Gastroesophageal sphincter (tissue), 4 donors: ENCODE results near the gene TUBB6. TPM values are rescaled to one million over a fixed set of nuclear protein-coding genes. Genes with fewer than 3 reads are reported as not detected.

ENCODE experiments used
- ATAC-seq: fragments of 150-250 bp; one replicate; pipeline ENCODE4 v1.9.1; 2016; ENCODE audit warnings: mild to moderate bottlenecking, moderate library complexity
- H3K27ac ChIP-seq, 4 donors: fragments of 200-600 bp; sonication (generic) in 3 of 4; 1 replicate in 3 of 4; 2 replicates in 1 of 4; pipeline ENCODE4 v1.5.1; 2016 to 2019
- H3K27me3 ChIP-seq: fragments of 200-600 bp; sonication (generic); one replicate; pipeline ENCODE4 v1.5.1; 2019
- H3K36me3 ChIP-seq, 2 donors: fragments of 200-600 bp; sonication (generic); one replicate each; pipeline ENCODE4 v1.5.1; 2019; ENCODE audit warnings: control low read depth in 1 of 2
- H3K4me1 ChIP-seq, 3 donors: fragments of 200-600 bp; sonication (generic); 1 replicate in 2 of 3; 2 replicates in 1 of 3; pipeline ENCODE4 v1.5.1; 2016 to 2019; ENCODE audit warnings: control low read depth in 2 of 3
- H3K4me3 ChIP-seq, 2 donors: fragments of 200-600 bp; sonication (generic); one replicate each; pipeline ENCODE4 v1.5.1; 2019; ENCODE audit warnings: mild to moderate bottlenecking in 1 of 2, moderate library complexity in 1 of 2
- H3K9me3 ChIP-seq, 3 donors: fragments of 200-600 bp; sonication (generic); one replicate each; pipeline ENCODE4 v1.5.1; 2017 to 2019; ENCODE audit warnings: control low read depth in 2 of 3
- EP300 ChIP-seq: sonication (generic); formaldehyde crosslinking; IDR thresholded peaks from one replicate; pipeline ENCODE4 v1.6.1; 2017; ENCODE audit warnings: antibody characterized with exemption, mild to moderate bottlenecking
- POLR2A ChIP-seq, 2 donors: fragments of 450-650 bp; IDR thresholded peaks; one replicate each; pipeline ENCODE4 v1.6.1; 2017; ENCODE audit warnings: antibody characterized with exemption in 2 of 2, mild to moderate bottlenecking in 2 of 2, moderate library complexity in 1 of 2
- POLR2AphosphoS5 ChIP-seq: sonication (generic); formaldehyde crosslinking; IDR thresholded peaks from one replicate; pipeline ENCODE4 v1.6.1; 2017; ENCODE audit warnings: antibody characterized with exemption
- WGBS, 2 donors: methylation state at CpG; one replicate each; pipeline ENCODE4 v1.1.5; 2018; ENCODE audit warnings: low coverage in 1 of 2; 5-methylcytosine and 5-hydroxymethylcytosine counted together
- total RNA-seq, 4 donors: library from RNA; depleted of rRNA; stranded (reverse); fragments of >200 nt; gene quantifications; one replicate each; pipeline ENCODE4 v1.1.0, GENCODE V29; 2016
- TF ChIP-seq, protein P1 (sequence below), 4 experiments: fragments of 200-600 bp in 2 of 4; fragments of 450-650 bp in 2 of 4; sonication (generic) in 1 of 4; IDR thresholded peaks; one replicate each; pipeline ENCODE4 v1.5.1; 2017 to 2019; ENCODE audit warnings: antibody characterized with exemption in 4 of 4, mild to moderate bottlenecking in 2 of 4, moderate library complexity in 2 of 4

Gene TUBB6
- total RNA-seq, 4 donors from 2014 or later: 398 to 983 (median 654) TPM

DNA sequence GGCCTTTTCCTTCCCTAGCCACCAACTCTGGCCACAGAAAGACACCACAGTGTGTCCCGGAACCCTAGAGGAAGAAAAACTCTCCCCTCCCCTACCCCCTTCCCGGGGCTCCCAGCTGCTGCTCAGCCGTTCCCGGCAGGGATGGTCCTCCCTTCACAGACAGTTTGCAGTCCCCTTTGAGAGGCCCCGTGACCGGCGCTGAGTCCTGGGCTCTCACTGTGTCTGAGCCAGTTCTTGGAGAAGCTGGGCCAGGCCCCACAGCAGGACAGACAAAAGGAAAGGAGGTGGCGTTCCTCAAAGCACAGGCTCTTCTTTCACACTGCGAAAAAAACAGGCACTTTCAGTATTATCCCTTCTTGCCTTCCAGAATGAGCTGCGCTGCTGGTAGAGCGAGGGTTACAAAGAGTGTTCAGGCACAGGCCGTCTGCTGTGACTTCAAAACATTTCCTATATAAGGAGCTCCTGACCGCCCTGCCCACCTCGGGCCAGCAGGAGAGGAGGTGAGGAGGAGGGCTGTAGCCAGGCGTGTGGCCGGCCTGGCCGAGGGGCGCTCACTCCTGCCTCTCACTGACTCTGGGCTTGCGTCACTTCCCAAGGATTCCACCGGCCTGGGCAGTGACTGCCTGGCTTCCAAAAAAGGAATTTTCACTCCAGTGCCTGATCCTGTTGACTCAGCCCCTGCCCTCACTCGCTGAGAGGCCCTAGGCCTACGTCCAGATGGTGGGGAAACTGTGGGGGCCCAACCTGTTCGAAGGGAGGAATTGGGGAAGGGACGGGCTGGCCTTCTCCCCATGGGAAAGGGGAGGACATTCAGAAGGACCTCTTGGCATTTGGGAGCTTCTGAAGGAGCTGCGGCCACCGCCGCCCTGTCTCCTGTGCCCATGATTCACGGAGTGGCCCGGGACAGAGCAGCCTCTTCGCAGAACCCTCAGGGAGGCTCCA, 29.0 kb upstream of the TUBB6 start:
- peak; percentile 98 for ATAC-seq
- H3K27ac ChIP-seq: peak overlapping the region; percentile 93 to 98 (median 95)
- TF ChIP-seq POLR2A (IDR thresholded peaks at IDR 0.05) (peak; percentile 79 to 83), POLR2AphosphoS5 (peak; percentile 98), EP300 (peak; percentile 19)
- TF ChIP-seq, protein P1, sequence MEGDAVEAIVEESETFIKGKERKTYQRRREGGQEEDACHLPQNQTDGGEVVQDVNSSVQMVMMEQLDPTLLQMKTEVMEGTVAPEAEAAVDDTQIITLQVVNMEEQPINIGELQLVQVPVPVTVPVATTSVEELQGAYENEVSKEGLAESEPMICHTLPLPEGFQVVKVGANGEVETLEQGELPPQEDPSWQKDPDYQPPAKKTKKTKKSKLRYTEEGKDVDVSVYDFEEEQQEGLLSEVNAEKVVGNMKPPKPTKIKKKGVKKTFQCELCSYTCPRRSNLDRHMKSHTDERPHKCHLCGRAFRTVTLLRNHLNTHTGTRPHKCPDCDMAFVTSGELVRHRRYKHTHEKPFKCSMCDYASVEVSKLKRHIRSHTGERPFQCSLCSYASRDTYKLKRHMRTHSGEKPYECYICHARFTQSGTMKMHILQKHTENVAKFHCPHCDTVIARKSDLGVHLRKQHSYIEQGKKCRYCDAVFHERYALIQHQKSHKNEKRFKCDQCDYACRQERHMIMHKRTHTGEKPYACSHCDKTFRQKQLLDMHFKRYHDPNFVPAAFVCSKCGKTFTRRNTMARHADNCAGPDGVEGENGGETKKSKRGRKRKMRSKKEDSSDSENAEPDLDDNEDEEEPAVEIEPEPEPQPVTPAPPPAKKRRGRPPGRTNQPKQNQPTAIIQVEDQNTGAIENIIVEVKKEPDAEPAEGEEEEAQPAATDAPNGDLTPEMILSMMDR (IDR thresholded peaks at IDR 0.05): peak in 3 of 4 experiments; percentile 5 to 57 (median 53)
- no peaks in the 10 kb centered on the region for H3K27me3 ChIP-seq
- no peaks in the 10 kb centered on the region for H3K9me3 ChIP-seq
- 0 to 21% methylated on average over 1 to 7 of the region's 30 CpGs for WGBS, 2 donors
- peak overlapping the region; percentile 43 to 57 for H3K4me3 ChIP-seq
- no peaks in the 10 kb centered on the region for H3K36me3 ChIP-seq
- peaks cover 0 to 66% (median 9%) of the 10 kb centered on the region in 3 donors for H3K4me1 ChIP-seq

DNA sequence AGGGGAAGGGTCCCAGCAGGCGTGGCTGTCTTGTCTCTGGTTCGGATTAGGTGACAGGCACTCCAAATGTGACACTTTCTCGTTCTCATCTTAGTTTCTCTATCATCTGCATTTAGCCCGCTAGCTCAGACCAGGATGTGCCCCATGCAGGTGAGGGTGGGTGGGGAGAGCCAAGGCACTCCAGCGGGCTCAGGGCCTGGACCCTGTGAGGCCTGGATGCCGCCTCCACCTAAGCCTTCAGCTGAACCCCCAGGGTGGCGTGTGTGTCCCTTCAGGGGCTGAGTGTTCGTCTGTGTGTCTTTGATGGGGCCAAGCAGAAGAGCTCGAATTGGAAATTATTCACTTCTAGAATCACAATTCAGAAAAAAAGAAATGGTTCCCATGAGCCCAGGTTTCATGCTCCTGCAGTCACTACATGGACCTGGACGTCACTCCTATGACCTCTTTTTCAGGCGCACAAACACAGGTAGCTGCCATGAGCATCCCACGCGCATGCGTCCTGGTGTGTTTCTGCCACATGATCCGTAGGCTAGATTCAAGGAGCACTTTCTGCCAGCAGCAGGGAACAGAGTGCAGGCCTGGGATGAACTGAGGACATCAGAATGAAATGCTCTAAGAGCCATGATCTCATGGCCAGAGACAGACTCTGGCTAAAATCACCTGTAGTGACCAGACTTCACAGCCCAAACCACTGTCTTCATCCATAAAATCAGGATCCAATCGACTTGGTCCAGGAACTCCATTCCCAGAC, 28.1 kb upstream of the TUBB6 start:
- Histone ChIP-seq H3K36me3 (no peaks in the 10 kb centered on the region), H3K4me1 (peaks cover 0 to 66% (median 9%) of the 10 kb centered on the region in 3 donors), H3K4me3 (peak overlapping the region; percentile 43 to 57), H3K9me3 (no peaks in the 10 kb centered on the region), H3K27ac (peak overlapping the region; percentile 93 to 98 (median 95)), H3K27me3 (no peaks in the 10 kb centered on the region)
- TF ChIP-seq, protein P1 (IDR thresholded peaks at IDR 0.05): no peak
- TF ChIP-seq POLR2AphosphoS5 (no peak), EP300 (no peak), POLR2A (IDR thresholded peaks at IDR 0.05) (no peak)
- WGBS, 2 donors: 60 to 61% methylated on average over 1 to 3 of the region's 16 CpGs
- ATAC-seq: no peak

DNA sequence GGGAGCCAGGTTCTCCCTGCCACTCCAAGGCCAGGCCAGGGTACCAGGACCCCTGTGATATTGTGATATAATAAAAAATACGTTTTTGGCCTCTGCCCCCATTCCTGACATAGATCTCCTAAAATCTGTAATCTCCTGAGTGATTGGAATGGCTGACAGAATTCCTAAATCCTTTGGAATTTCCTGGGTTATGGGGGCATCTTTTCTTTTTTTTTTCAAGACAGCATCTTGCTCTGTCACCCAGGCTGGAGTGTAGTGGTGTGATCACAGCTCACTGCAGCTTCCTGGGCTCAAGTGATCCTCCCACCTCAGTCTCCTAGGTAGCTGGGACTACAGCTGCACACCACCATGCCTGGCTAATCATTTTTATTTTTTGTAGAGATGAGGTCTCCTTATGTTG, 26.2 kb upstream of the TUBB6 start:
- no peak for ATAC-seq
- no peak overlapping the region for H3K4me3 ChIP-seq
- H3K9me3 ChIP-seq: no peaks in the 10 kb centered on the region
- WGBS, 2 donors: 50% methylated on average over 1 of the region's 1 CpG; no CpG with 5 or more reads in 1 of the 2 donors
- H3K27ac ChIP-seq: peak overlapping the region in 3 of 4 donors; percentile 65 to 98 (median 93)
- H3K4me1 ChIP-seq: peaks cover 0 to 59% (median 9%) of the 10 kb centered on the region in 3 donors
- no peaks in the 10 kb centered on the region for H3K36me3 ChIP-seq
- no peaks in the 10 kb centered on the region for H3K27me3 ChIP-seq
- TF ChIP-seq, protein P1 (IDR thresholded peaks at IDR 0.05): no peak
- no peak for TF ChIP-seq POLR2A (IDR thresholded peaks at IDR 0.05)

DNA sequence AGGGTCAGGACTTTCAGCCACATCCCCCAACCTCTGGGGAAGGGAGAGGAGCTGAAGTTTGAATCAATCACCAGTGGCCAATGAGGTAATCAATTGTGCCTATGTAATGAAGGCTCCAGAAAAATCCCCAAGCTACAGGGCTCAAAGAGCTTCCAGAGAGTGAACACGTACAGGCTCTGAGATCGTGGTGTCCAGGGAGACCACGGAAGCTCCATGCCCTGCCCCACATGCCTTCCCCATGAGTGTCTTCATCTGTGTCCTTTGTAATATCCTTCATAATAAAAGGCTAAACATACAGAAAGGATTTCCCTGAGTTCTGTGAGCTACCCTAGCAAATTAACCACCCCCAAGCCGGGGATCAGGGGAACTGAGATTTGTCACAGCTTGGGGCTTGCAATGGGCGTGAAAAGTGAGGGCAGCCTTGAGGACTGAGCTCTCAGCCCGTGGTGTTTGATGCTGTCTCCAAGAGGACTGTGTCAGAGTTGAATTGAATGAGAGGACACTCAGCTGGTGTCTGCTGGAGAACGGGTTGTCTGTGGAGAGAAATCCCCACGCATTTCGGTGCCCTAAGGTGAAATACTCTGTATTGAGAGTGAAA, 25.5 kb upstream of the TUBB6 start:
- Histone ChIP-seq H3K4me3 (no peak overlapping the region), H3K36me3 (no peaks in the 10 kb centered on the region), H3K4me1 (peaks cover 0 to 58% (median 9%) of the 10 kb centered on the region in 3 donors), H3K27me3 (no peaks in the 10 kb centered on the region), H3K27ac (peak overlapping the region in 3 of 4 donors; percentile 39 to 98 (median 93)), H3K9me3 (no peaks in the 10 kb centered on the region)
- no peak for ATAC-seq
- no peak for TF ChIP-seq POLR2A (IDR thresholded peaks at IDR 0.05)
- TF ChIP-seq, protein P1 (IDR thresholded peaks at IDR 0.05): no peak
- no peak for TF ChIP-seq EP300
- TF ChIP-seq POLR2AphosphoS5: no peak
- WGBS, 2 donors: 81 to 82% methylated on average over 5 to 8 of the region's 9 CpGs
